Fibroblast of lung (primary cell): ENCODE results near the gene MAPK9.

Source experiments
- EZH2 ChIP-seq: IDR thresholded peaks from 2 replicates; pipeline ENCODE4 v1.5.1; 2012; ENCODE audit warnings: low read length, control low read depth, mild to moderate bottlenecking; ENCODE audit errors: missing control alignments
- TF ChIP-seq, protein P1 (sequence below), 2 donors: IDR thresholded peaks in 1 of 2; conservative IDR thresholded peaks in 1 of 2; 1 replicate in 1 of 2; 2 replicates in 1 of 2; pipeline ENCODE4 v1.5.1; 2011 to 2012; ENCODE audit warnings: low read length in 2 of 2, control low read depth in 1 of 2, inconsistent platforms in 1 of 2, low read depth in 1 of 2, mild to moderate bottlenecking in 1 of 2

DNA sequence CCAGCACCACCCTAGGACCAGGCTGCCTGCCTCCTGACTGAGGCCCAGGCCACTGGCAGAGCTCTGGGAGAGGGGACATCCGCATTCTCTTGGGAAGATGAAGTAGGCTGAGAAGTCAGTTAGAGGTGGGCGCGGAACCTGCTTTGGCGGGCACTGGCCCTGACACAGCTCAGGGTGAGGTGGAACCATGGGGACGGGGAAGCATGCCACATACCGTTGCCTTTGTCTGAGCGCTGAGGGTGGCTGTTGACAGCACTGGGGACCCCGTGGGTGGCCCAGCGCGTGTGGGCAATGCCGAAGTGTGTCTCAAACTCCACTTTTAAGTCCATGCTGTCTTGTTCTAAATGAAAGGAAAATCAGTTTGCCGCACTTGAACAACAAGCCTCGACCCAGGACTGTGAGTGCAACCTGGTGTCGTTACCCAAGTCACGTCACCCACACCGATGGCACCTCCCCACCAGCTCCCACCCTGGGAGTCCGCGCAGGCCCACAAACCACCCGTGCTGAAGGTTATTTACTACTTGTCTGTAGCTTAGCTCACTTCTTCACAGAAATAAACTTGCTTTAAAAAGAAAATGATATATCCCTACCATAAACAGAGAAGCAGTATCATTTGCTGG, 43.8 kb upstream of the MAPK9 start:
- TF ChIP-seq, protein P1, sequence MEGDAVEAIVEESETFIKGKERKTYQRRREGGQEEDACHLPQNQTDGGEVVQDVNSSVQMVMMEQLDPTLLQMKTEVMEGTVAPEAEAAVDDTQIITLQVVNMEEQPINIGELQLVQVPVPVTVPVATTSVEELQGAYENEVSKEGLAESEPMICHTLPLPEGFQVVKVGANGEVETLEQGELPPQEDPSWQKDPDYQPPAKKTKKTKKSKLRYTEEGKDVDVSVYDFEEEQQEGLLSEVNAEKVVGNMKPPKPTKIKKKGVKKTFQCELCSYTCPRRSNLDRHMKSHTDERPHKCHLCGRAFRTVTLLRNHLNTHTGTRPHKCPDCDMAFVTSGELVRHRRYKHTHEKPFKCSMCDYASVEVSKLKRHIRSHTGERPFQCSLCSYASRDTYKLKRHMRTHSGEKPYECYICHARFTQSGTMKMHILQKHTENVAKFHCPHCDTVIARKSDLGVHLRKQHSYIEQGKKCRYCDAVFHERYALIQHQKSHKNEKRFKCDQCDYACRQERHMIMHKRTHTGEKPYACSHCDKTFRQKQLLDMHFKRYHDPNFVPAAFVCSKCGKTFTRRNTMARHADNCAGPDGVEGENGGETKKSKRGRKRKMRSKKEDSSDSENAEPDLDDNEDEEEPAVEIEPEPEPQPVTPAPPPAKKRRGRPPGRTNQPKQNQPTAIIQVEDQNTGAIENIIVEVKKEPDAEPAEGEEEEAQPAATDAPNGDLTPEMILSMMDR (conservative IDR thresholded peaks at IDR 0.05 in 1 of 2, IDR thresholded peaks at IDR 0.05 in 1 of 2; ENCODE audit: low read depth in 1 of 2, low read length in 2 of 2): no peak
- no peak for TF ChIP-seq EZH2
